GM18907 (cell line): Measurements from ENCODE around the gene CCDC192.

Experiments used
- ATAC-seq: cut with Tn5 transposase; IDR thresholded peaks from one replicate; pipeline ENCODE4 v1.9.1; 2021; ENCODE audit warnings: mild to moderate bottlenecking, moderate library complexity; ENCODE audit not compliant: unreplicated experiment

Gene CCDC192

DNA sequence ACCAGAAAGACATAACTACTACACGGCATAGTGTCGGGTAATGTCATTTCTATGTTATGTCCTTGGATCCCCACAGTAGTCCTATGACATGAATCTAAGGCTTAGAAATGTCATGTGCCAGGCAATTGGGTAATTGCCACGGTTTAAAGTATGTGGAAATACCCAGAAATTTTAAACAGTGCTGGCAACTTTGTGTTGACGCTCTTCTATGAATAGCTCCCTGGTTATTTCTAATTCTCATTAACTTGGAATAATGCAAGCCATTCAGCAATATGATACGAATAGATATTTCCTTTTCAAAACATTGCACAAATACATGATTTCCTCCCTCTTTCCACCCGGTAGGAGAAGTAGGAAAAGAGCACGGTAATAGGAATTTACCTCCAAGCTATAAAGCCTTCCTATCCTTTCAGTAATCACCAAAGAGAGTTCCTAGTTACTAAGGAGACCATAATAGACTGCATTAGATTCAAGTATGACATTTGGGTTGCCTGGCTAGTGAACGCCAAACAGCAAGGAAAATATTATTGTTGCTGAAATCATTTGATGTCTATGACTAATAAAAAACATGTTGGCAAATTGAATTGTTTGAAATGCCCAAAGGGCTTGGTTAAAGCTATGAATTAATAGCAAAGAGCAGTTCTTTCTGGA, 168.4 kb downstream of the CCDC192 start:
- ATAC-seq: no peak

DNA sequence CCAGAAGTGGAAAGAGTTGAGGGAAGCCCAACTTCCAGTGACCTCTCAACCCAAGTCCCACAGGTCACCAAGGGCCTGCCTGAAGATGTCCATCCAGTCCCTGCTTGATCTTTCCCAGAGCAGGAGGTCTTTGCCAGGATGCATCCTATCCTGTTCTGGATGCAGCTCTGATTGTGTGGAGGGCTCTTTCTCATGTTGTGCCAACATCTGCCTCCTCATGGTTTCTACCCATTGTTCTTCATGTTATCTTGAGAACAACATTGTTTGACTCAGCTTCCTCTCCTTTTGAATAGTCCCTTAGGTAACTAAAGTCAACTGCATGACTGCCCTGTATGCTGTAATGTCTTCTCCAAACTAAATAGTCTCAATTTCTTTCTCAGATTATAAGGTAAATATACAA, 169.3 kb downstream of the CCDC192 start:
- no peak for ATAC-seq

DNA sequence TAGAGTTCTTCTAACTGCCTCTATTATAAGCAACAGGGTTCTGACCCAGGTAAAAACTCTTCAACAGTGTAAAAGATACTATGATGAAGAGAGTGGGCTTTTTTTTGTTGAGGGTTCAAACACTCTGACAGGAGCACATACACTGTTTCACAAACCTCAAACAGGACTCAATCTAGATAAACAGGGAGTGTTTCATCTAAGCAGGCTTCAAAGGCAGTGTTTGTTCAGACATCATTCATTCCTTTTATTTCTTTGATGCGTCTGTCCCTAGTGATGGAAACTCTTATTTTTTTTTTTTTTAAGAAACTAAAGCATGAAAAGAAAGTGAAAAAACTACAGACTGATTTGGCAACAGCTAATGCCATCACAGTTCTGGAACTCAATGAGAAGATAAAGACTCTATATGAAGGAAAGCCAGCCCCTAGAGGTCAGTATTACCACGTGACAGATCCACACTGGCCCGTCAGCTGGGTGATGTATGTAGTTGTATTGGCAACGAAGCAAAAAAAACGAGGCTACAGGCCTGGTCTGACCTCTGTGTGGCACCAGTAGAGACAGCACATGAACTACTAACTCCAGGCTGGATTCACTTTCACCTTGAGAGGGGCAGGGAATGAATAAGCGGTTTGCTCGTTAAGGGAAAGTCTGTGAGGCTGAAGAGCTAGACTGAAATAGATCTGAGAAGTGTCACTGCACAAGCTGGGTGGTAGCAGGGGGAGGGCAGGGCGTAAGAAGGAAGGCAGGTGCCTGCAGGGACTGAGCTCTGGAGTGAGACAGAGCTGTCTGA, 172.2 kb downstream of the CCDC192 start:
- peak; percentile 93 for ATAC-seq

DNA sequence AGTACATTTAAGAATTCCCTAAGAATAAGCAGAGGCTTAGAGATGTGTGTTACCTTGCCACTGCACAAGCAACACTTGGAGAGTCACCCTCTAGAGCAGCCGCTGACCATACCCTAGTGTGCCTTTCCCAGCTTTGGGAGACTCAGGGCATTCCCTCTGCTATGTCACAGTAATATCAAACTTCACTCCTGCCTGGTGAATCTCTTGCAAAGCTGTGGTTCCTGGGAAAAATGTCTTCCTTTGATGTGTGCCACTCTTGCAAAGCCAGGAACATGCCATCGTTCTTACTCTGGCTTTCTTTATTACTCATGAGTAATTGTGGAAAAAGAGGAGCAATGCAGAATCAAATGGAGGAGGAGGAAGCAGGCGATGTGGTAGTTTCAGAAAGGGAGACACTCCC, 173.2 kb downstream of the CCDC192 start:
- ATAC-seq: no peak

GRCh38 chr5:127878174-127878750, 175.1 kb downstream of the CCDC192 start:
- ATAC-seq: no peak

DNA sequence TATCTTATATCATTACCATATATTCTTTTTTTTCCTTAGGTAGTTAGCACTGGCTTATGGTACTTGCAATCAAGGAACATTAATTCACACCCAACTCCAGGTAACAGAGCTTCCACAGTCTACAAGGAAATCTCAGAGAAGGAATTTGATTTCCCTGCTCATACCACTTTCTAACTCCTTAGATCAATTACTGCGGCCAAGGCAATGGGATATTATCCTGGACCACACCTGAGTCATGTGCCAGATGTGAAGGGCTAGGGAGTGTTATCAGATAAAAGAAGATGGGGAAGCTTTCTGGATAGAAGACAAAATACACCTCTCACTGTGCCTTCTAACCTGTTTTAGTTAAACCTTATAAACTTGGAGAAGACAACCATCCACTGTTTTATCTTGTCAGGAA, 181.2 kb downstream of the CCDC192 start:
- ATAC-seq: no peak

- no peak for ATAC-seq
Measured at GRCh38 chr5:127885176-127885575, 182.0 kb downstream of the CCDC192 start.

- no peak for ATAC-seq
Measured at GRCh38 chr5:127886081-127886480, 182.9 kb downstream of the CCDC192 start.

GRCh38 chr5:127887282-127887681, 184.1 kb downstream of the CCDC192 start:
- no peak for ATAC-seq

- ATAC-seq: no peak
Measured at GRCh38 chr5:127891942-127892341, 188.8 kb downstream of the CCDC192 start.

- ATAC-seq: no peak
Measured at GRCh38 chr5:127892467-127893207, 189.4 kb downstream of the CCDC192 start.

GRCh38 chr5:127893232-127893631, 190.0 kb downstream of the CCDC192 start:
- no peak for ATAC-seq

DNA sequence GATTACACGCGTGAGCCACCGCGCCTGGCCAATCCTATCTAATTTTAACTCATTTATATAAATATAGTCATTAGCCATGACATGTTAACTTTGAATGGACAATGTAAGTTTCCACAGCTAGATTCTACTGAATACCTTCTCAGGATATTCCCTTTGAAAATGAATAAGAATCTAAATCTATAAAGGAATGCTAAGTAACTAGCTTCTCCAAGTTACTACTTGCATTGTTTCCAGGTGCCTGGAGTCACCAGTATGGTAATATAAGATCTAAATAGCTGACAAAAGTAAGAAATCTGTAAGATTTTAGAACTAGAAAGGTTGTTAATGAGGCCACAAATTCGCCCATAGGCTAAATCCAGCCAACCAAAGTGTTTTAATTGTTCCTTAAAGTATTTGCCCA, 191.3 kb downstream of the CCDC192 start:
- ATAC-seq: no peak

DNA sequence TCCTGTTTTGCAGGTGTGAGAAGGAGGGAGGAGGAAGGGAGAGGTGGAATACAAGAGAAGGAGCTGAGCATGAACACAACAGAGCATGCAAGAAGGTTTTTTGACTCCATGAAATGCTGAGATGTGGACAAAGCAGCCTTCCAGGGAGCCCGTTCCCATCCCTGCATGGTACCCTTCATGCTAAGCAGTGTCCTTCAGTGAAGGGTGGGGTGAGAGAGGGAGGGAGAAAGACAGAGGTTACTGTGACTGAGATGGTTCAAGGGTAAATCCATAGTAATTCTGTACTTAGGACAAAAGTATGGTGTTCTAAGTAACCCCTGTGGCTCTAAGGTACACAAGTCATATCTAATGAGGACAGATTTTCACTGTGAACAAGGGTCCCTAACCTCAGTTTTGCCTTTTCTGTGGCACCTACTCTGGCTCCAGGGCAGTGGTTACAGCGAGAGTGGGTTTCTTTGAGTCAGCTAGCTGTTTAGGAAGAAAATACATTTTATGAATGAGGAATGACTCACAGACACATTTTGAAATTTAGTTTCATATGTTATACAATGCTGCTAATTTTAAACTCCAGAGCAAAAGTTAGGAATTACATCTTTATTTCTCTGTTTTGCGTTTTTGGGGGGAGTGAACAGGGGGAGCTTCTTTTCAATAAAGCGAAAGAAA, 195.5 kb downstream of the CCDC192 start:
- no peak for ATAC-seq

DNA sequence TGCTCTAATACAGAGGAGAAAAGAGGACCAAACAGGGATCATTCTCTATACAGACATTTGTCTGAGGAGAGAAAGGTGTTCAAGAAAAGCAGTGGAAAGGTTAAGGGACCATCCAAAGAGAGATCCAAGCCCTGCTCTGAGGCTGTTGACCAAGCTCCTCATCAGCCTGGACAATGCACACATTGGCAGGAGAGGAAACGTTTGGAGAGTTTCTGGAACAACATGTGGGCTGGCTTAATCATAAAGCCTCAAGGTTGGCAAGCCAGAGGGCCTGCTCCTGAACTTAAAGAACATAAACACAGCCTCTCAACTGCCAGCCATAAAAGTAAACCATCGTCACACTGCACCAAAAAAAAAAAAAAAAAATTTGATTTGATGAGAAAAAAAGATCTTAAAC, 196.0 kb downstream of the CCDC192 start:
- no peak for ATAC-seq

- ATAC-seq: peak; percentile 66
Measured at GRCh38 chr5:127906562-127907204, 203.5 kb downstream of the CCDC192 start.

- ATAC-seq: no peak
Measured at GRCh38 chr5:127907907-127908306, 204.7 kb downstream of the CCDC192 start.

GRCh38 chr5:127909066-127909465, 205.9 kb downstream of the CCDC192 start:
- ATAC-seq: peak; percentile 86

GRCh38 chr5:127909821-127910220, 206.6 kb downstream of the CCDC192 start:
- no peak for ATAC-seq

DNA sequence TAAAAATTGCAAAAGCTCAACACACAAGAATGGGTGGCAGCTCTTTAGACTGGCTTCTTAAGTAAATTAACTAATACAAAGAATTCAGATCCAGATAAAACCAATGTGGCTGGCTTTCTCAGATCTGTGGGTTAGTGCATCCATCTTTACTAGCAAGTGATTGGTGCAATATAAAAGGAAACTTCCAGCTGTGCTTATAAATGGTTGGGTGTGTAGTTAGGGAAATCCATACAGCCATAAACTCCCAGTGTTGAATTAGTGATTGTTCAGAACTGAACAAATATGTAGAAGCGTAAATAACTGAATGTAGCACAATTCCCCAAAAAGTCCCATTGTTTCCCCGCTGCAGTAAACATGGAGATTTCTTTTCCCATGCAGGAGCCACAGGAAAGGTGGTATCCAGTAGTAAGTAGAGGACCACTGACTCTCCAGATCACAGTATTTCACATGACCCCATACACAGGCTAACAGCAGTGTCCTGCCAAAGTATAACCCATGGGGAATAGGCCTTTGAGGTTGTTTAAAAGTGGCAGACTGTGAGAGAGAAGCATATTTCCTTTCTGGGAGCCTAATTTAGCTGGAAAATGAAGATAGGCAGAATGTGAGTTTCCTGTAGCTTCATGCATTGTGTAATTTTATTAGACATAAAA, 207.2 kb downstream of the CCDC192 start:
- no peak for ATAC-seq
